Activated naive CD8-positive, alpha-beta T cell treated with anti-CD3 and anti-CD28 coated beads, Interleukin-2, amount 50 U/mL, for 24 hours (primary cell): ENCODE data around the gene GRAMD1B.
A peak's percentile ranks its signal among the peaks of the same experiment; 100 is the strongest.

Experiments
- ATAC-seq: fragments of 150-1000 bp; cut with Tn5 transposase; one replicate; pipeline ENCODE4 v1.10.0; 2021
- DNase-seq: peaks from one replicate; pipeline ENCODE4 v3.0.0; 2021
- H3K27ac Mint-ChIP-seq: one replicate; pipeline ENCODE4 v1.8.0; 2021; ENCODE audit warnings: mild to moderate bottlenecking, mixed read lengths
- H3K27me3 Mint-ChIP-seq: one replicate; pipeline ENCODE4 v1.8.0; 2021; ENCODE audit warnings: mixed read lengths
- H3K36me3 Mint-ChIP-seq: one replicate; pipeline ENCODE4 v1.8.0; 2021; ENCODE audit warnings: low read depth, mixed read lengths
- H3K4me1 Mint-ChIP-seq: one replicate; pipeline ENCODE4 v1.8.0; 2021; ENCODE audit warnings: mixed read lengths
- H3K4me3 Mint-ChIP-seq: one replicate; pipeline ENCODE4 v1.8.0; 2021; ENCODE audit warnings: mild to moderate bottlenecking, moderate library complexity, mixed read lengths
- H3K9me3 Mint-ChIP-seq: one replicate; pipeline ENCODE4 v1.8.0; 2021; ENCODE audit warnings: mixed read lengths

GRAMD1B gene

GRCh38 chr11:123470842-123471241 lies 40.8 kb downstream of the GRAMD1B start:
- Mint-ChIP-seq H3K9me3 (no peaks in the 10 kb centered on the region), H3K27me3 (no peaks in the 10 kb centered on the region), H3K27ac (no peak overlapping the region), H3K36me3 (no peaks in the 10 kb centered on the region), H3K4me3 (no peak overlapping the region), H3K4me1 (peaks cover 4% of the 10 kb centered on the region)
- ATAC-seq: no peak
- DNase-seq: no peak

DNA sequence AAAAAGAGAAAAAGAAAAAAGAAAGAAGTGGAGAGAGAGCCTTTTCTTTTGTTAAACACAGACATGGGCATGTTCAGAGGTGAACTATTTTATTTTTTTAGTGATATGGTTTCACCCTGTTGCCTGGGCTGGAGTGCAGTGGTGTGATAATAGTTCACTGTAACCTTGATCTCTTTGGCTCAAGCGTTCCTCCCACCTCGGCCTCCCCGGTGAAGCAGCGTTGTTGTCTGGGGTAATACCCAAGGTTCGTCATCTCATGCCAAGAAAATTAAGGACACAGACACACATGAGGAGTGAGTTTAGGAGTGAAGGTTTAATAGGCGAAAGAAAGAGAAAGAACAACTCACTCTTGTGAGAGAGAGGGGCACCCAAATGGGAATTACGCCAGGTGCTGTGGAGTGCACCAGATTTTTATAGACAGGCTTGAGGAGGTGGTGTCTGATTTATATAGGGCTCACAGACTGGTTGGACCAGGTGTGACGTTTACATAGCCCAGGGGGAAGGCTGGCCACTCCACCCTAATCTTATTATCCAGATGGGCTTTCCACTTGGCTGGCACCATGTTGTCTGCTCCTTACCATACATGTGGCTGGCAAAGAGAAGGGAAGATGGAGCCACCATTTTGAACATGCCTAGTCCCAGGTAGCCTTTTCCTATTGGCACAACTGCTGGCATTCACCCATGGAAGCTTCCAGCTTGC lies 42.3 kb downstream of the GRAMD1B start:
- ATAC-seq (no peak), DNase-seq (no peak)
- Mint-ChIP-seq H3K9me3 (no peaks in the 10 kb centered on the region), H3K4me3 (no peak overlapping the region), H3K36me3 (no peaks in the 10 kb centered on the region), H3K27me3 (no peaks in the 10 kb centered on the region), H3K4me1 (no peaks in the 10 kb centered on the region), H3K27ac (no peak overlapping the region)

DNA sequence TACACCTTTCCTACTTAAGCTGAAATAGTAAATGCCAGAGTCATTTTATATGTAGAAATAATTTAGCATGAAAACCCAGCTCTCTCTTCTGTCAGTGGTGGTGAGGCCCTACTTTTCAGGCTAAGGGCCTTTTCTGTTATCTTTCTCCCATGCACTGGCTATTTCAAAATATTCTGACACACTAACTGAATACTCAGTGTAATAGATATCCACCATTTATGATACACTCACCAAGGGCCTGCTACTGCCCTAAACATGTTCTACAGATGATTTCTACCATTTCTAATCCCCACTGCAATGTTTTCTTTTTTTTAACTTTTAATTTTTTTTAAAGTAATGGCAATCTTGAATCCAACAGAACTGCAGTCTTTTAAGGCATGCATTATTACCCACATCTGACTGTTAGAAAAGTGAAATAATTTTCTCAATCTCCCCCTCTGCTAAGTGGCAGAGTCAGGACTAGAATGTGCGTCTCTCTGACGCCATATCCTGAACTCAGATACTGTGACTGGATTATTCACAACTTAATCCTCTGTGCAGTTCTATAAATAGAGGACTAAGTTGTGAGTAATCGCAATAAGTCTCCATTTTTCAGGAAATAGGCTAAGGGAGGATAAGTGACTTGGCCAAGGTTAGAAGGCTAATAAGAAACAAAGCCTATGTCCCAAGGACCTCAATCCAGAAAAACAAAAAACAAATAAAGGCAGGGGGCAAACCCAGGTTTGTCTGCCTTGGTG lies 44.0 kb downstream of the GRAMD1B start:
- Mint-ChIP-seq H3K36me3 (no peaks in the 10 kb centered on the region), H3K27ac (no peak overlapping the region), H3K27me3 (no peaks in the 10 kb centered on the region), H3K4me1 (peaks cover 12% of the 10 kb centered on the region), H3K9me3 (no peaks in the 10 kb centered on the region), H3K4me3 (no peak overlapping the region)
- ATAC-seq (no peak), DNase-seq (no peak)

DNA sequence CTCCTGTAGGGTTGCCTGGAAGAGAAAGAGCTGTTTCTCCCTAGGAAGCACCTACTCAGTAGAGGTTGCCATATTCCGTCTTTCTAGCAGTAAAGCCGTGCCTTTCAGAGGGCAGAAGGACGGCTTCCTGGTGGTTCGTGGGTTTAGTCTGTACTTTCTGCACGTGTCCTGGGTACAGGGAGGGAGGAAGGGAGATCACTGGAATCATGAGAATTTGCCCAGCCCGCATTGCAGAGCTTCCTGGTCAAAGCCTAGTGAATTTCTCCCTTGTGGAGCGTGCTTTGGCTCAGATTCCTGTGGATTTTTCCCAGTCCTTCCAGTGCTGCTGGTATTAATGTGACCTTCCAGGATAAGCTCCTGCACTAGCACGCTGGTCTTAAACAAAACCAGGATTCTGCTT lies 44.9 kb downstream of the GRAMD1B start:
- no peaks in the 10 kb centered on the region for H3K27me3 Mint-ChIP-seq
- DNase-seq (no peak), ATAC-seq (no peak)
- H3K27ac Mint-ChIP-seq: no peak overlapping the region
- H3K4me3 Mint-ChIP-seq: no peak overlapping the region
- H3K4me1 Mint-ChIP-seq: peaks cover 20% of the 10 kb centered on the region
- no peaks in the 10 kb centered on the region for H3K36me3 Mint-ChIP-seq
- no peaks in the 10 kb centered on the region for H3K9me3 Mint-ChIP-seq

GRCh38 chr11:123475469-123475868 lies 45.4 kb downstream of the GRAMD1B start:
- Mint-ChIP-seq H3K9me3 (no peaks in the 10 kb centered on the region), H3K27me3 (no peaks in the 10 kb centered on the region), H3K4me3 (no peak overlapping the region), H3K36me3 (no peaks in the 10 kb centered on the region), H3K27ac (no peak overlapping the region), H3K4me1 (peaks cover 24% of the 10 kb centered on the region)
- no peak for DNase-seq
- no peak for ATAC-seq

DNA sequence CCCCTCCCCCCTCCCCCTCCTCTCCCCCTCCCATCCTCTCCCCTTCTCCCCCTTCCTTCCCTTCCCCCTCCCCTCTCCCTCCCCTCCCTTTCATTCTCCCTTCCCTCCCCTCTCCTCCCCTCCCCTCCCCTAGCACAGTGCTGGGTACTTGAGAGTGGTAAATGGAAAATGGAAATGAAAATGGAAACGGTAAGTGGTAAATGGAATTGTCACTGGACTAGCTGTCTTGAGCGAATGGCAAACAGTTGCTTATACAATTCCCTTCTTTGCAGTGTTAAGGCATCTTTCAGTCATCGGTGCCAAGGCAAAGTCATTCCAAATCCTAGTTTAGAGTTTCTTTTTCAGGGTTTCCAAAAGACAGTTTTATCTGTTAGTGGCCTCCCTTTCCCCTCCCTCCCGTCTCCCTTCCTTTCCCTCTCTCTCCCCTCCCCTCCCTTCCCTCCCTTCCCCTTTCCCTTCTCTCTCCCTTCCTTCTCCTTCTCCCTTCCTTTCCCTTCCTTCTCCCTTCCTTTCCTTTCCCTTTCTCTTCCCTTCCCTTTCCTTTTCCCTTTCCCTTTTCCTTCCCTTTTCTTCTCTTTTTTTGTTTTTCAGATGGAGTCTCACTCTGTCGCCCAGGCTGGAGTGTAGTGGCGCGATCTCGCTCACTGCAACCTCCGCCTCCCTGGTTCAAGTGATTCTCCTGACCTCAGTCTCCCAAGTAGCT lies 47.3 kb downstream of the GRAMD1B start:
- peaks cover 40% of the 10 kb centered on the region for H3K4me1 Mint-ChIP-seq
- no peaks in the 10 kb centered on the region for H3K27me3 Mint-ChIP-seq
- H3K36me3 Mint-ChIP-seq: peaks cover 7% of the 10 kb centered on the region
- ATAC-seq: no peak
- no peak overlapping the region for H3K27ac Mint-ChIP-seq
- no peak for DNase-seq
- H3K9me3 Mint-ChIP-seq: no peaks in the 10 kb centered on the region
- H3K4me3 Mint-ChIP-seq: no peak overlapping the region

DNA sequence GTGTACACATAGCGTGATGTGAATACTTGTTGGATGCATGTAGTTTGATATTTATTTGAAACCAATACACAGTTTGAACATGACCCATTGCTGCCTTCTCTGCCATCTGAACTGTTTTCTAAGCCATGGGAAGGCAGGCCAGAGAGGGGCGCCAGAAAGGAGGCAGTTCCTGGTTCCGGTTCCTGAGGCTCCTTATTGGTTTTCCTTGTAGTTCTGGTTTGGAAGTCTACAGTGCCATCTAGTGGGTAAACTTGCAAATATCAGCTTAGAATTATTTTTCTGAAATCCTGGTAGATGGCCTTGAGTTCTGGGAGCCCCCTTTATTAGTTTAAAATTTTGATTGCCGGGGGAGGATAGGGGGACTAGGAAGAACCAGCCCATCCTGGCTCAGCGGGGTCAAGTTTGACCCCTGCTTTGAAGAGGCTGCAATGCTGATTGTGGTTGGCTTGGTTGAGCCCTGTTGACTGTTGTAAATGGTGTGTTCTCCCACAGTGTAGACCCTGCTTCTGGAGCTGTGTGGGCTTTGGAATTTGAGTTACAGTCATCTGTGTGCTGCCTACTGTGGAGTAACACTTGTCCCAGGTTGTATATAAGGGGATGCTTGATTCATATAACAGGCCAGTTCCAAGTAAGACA lies 48.4 kb downstream of the GRAMD1B start:
- Mint-ChIP-seq H3K27me3 (no peaks in the 10 kb centered on the region), H3K4me1 (peaks cover 50% of the 10 kb centered on the region), H3K9me3 (no peaks in the 10 kb centered on the region), H3K36me3 (peaks cover 11% of the 10 kb centered on the region), H3K4me3 (no peak overlapping the region), H3K27ac (no peak overlapping the region)
- ATAC-seq (peak; percentile 27), DNase-seq (no peak)

- ATAC-seq: peak; percentile 47
- Mint-ChIP-seq H3K27ac (peak overlapping the region; percentile 53), H3K9me3 (no peaks in the 10 kb centered on the region)
Observed at GRCh38 chr11:123479048-123479837, 49.2 kb downstream of the GRAMD1B start.

GRCh38 chr11:123480290-123480815 lies 50.3 kb downstream of the GRAMD1B start:
- peaks cover 66% of the 10 kb centered on the region for H3K4me1 Mint-ChIP-seq
- H3K27ac Mint-ChIP-seq: peak overlapping the region; percentile 33
- peak overlapping the region; percentile 0 for H3K4me3 Mint-ChIP-seq
- ATAC-seq (peak; percentile 50), DNase-seq (no peak)
- peaks cover 3% of the 10 kb centered on the region for H3K27me3 Mint-ChIP-seq
- no peaks in the 10 kb centered on the region for H3K9me3 Mint-ChIP-seq
- H3K36me3 Mint-ChIP-seq: peaks cover 11% of the 10 kb centered on the region

More at GRCh38 chr11:123479048-123479837, 49.2 kb downstream of the GRAMD1B start:
- Mint-ChIP-seq H3K27me3 (no peaks in the 10 kb centered on the region), H3K36me3 (peaks cover 11% of the 10 kb centered on the region), H3K4me1 (peaks cover 58% of the 10 kb centered on the region), H3K4me3 (no peak overlapping the region)
- no peak for DNase-seq

GRCh38 chr11:123480882-123481281 lies 50.8 kb downstream of the GRAMD1B start:
- no peaks in the 10 kb centered on the region for H3K9me3 Mint-ChIP-seq
- ATAC-seq (no peak), DNase-seq (no peak)
- H3K36me3 Mint-ChIP-seq: peaks cover 11% of the 10 kb centered on the region
- peaks cover 66% of the 10 kb centered on the region for H3K4me1 Mint-ChIP-seq
- H3K27ac Mint-ChIP-seq: peak overlapping the region; percentile 33
- H3K4me3 Mint-ChIP-seq: no peak overlapping the region
- H3K27me3 Mint-ChIP-seq: peaks cover 3% of the 10 kb centered on the region

DNA sequence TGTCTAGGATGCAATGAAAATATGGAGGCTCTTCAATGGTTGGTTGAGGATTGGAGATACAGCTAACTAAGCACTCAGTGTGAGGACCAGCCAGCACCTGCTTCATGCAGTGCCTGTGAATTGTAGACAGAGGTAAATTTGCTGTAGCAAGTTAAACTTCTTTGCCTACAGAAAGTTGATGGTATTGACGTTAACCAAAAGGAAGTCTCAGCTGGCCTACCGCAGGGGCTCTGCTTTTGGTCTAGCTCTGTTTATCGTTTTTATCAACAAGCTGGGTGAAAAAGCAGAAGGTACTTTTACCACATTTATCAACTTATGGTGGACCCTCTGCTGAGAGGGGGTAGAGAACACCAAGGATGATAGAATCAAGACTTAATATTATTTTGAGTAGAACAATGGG lies 51.6 kb downstream of the GRAMD1B start:
- no peaks in the 10 kb centered on the region for H3K9me3 Mint-ChIP-seq
- peaks cover 3% of the 10 kb centered on the region for H3K27me3 Mint-ChIP-seq
- DNase-seq (no peak), ATAC-seq (no peak)
- H3K4me1 Mint-ChIP-seq: peaks cover 66% of the 10 kb centered on the region
- H3K4me3 Mint-ChIP-seq: no peak overlapping the region
- no peak overlapping the region for H3K27ac Mint-ChIP-seq
- H3K36me3 Mint-ChIP-seq: peaks cover 11% of the 10 kb centered on the region

DNA sequence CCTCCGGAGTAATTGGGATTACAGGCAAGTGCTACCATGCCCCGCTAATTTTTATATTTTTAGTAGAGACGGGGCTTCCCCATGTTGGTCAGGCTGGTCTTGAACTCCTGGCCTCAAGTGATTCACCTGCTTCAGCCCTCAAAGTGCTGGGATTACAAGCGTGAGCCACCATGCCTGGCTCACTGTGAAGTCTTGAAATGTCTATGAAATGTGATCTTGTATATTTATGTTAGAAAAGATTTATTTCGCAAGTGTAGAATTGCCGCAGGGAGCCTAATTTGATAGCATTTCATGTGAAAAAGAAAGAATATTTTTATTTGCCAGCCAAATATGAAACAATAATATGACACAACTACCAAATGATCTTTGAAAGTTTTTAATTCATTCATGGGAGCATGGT lies 52.1 kb downstream of the GRAMD1B start:
- H3K4me1 Mint-ChIP-seq: peaks cover 66% of the 10 kb centered on the region
- H3K36me3 Mint-ChIP-seq: peaks cover 11% of the 10 kb centered on the region
- DNase-seq (no peak), ATAC-seq (no peak)
- H3K27me3 Mint-ChIP-seq: peaks cover 3% of the 10 kb centered on the region
- no peak overlapping the region for H3K27ac Mint-ChIP-seq
- no peak overlapping the region for H3K4me3 Mint-ChIP-seq
- no peaks in the 10 kb centered on the region for H3K9me3 Mint-ChIP-seq

DNA sequence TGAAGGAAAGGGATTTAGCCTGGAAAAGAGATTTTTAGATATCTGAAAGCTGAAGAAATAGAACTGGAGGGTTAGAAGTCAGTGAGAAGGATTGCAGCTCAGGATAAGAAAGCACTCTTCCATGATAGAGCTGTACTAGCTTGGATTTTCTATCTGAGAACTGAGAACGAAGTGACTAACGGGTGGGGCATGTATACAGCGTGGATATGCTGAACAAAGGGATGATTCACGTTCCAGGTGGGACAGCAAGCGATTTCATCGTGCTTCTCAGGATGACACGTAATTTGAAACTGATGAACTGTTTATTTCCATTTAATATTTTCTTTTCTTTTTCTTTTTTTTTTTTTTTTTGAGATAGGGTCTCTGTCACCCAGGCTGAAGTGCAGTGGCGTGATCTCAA lies 53.0 kb downstream of the GRAMD1B start:
- H3K4me3 Mint-ChIP-seq: no peak overlapping the region
- no peak overlapping the region for H3K27ac Mint-ChIP-seq
- peaks cover 11% of the 10 kb centered on the region for H3K36me3 Mint-ChIP-seq
- peaks cover 3% of the 10 kb centered on the region for H3K27me3 Mint-ChIP-seq
- no peak for DNase-seq
- peak; percentile 56 for ATAC-seq
- peaks cover 63% of the 10 kb centered on the region for H3K4me1 Mint-ChIP-seq
- no peaks in the 10 kb centered on the region for H3K9me3 Mint-ChIP-seq

GRCh38 chr11:123483466-123483865 lies 53.4 kb downstream of the GRAMD1B start:
- Mint-ChIP-seq H3K4me3 (no peak overlapping the region), H3K27me3 (peaks cover 3% of the 10 kb centered on the region), H3K4me1 (peaks cover 59% of the 10 kb centered on the region), H3K36me3 (peaks cover 11% of the 10 kb centered on the region), H3K27ac (no peak overlapping the region), H3K9me3 (no peaks in the 10 kb centered on the region)
- DNase-seq (no peak), ATAC-seq (no peak)
